Hepatic stellate cell (primary cell): ENCODE data around the gene RAET1L.
"Not testable (repeated sequence)": the region's sequence is repeated elsewhere in the genome, so short reads cannot be mapped to it uniquely, and the experiment has no call there.

Experiments
- DNase-seq: peaks from one replicate; pipeline ENCODE4 v3.0.0; 2011; ENCODE audit warnings: low spot score

Gene RAET1L

GRCh38 chr6:150025201-150025917, at the start of gene RAET1L:
Gene RAET1L, minus strand, starts transcription at chr6:150025532. Its CDS starts 61 bp downstream, at chr6:150025471.
- peak; percentile 57 for DNase-seq

- no peak for DNase-seq
Observed at GRCh38 chr6:150075034-150075421, 49.7 kb upstream of the RAET1L start.

- not testable (repeated sequence) for DNase-seq
Observed at GRCh38 chr6:150074396-150075033, 49.2 kb upstream of the RAET1L start.

GRCh38 chr6:150072201-150072600, 46.9 kb upstream of the RAET1L start:
- peak; percentile 50 for DNase-seq

GRCh38 chr6:150070236-150070818, 45.0 kb upstream of the RAET1L start:
- no peak for DNase-seq

- no peak for DNase-seq
Observed at GRCh38 chr6:150069706-150070105, 44.4 kb upstream of the RAET1L start.

GRCh38 chr6:150068720-150069648, 43.7 kb upstream of the RAET1L start, which contains the start of gene ULBP3:
Gene ULBP3, minus strand, starts transcription at chr6:150069121. Its CDS starts 55 bp downstream, at chr6:150069066.
- peak; percentile 98 for DNase-seq

- no peak for DNase-seq
Observed at GRCh38 chr6:150068151-150068550, 42.8 kb upstream of the RAET1L start.

GRCh38 chr6:150065083-150065482, 39.8 kb upstream of the RAET1L start:
- DNase-seq: no peak

GRCh38 chr6:150063640-150064039, 38.3 kb upstream of the RAET1L start:
- no peak for DNase-seq

- not testable (repeated sequence) for DNase-seq
Observed at GRCh38 chr6:150059973-150060372, 34.6 kb upstream of the RAET1L start.

- DNase-seq: no peak
Observed at GRCh38 chr6:150058986-150059385, 33.7 kb upstream of the RAET1L start.

GRCh38 chr6:150058231-150058792, 33.0 kb upstream of the RAET1L start:
- no peak for DNase-seq

- DNase-seq: no peak
Observed at GRCh38 chr6:150057501-150057951, 32.2 kb upstream of the RAET1L start.

- no peak for DNase-seq
Observed at GRCh38 chr6:150056916-150057315, 31.6 kb upstream of the RAET1L start.

GRCh38 chr6:150056156-150056555, 30.8 kb upstream of the RAET1L start:
- DNase-seq: no peak

GRCh38 chr6:150055131-150055530, 29.8 kb upstream of the RAET1L start:
- no peak for DNase-seq

GRCh38 chr6:150053450-150053849, 28.1 kb upstream of the RAET1L start:
- DNase-seq: no peak

GRCh38 chr6:150050846-150051245, 25.5 kb upstream of the RAET1L start:
- DNase-seq: no peak

- no peak for DNase-seq
Observed at GRCh38 chr6:150048099-150048498, 22.8 kb upstream of the RAET1L start.

- no peak for DNase-seq
Observed at GRCh38 chr6:150046943-150047342, 21.6 kb upstream of the RAET1L start.
